ENCODE data around the gene LEFTY1. TPM values are rescaled to one million over a fixed set of nuclear protein-coding genes. Genes with fewer than 3 reads are reported as not detected.

Gene LEFTY1
- total and polyA plus RNA-seq, 8 donors = 0.61 to 6.9 (median 3.9) TPM; not detected in 1

- TF ChIP-seq CTCF (IDR thresholded peaks at IDR 0.05) = no peak
- H3K4me1 ChIP-seq = peaks cover 17 to 48% of the 10 kb centered on the region in 2 donors
- H3K27ac ChIP-seq = peak overlapping the region; percentile 88 to 93
- peaks cover 0 to 4% of the 10 kb centered on the region in 2 donors for H3K27me3 ChIP-seq
- DNase-seq (peak in 3 of 4 donors; percentile 46 to 89 (median 54)), ATAC-seq (peak; percentile 55)
- intact Hi-C loops (cut with DNase I) = no loop called here
- peak overlapping the region; percentile 89 to 97 for H3K4me3 ChIP-seq
- no peaks in the 10 kb centered on the region for H3K36me3 ChIP-seq
- no peaks in the 10 kb centered on the region for H3K9me3 ChIP-seq
Observed at GRCh38 chr1:225882694-225883615, 6.0 kb downstream of the LEFTY1 start.

DNA sequence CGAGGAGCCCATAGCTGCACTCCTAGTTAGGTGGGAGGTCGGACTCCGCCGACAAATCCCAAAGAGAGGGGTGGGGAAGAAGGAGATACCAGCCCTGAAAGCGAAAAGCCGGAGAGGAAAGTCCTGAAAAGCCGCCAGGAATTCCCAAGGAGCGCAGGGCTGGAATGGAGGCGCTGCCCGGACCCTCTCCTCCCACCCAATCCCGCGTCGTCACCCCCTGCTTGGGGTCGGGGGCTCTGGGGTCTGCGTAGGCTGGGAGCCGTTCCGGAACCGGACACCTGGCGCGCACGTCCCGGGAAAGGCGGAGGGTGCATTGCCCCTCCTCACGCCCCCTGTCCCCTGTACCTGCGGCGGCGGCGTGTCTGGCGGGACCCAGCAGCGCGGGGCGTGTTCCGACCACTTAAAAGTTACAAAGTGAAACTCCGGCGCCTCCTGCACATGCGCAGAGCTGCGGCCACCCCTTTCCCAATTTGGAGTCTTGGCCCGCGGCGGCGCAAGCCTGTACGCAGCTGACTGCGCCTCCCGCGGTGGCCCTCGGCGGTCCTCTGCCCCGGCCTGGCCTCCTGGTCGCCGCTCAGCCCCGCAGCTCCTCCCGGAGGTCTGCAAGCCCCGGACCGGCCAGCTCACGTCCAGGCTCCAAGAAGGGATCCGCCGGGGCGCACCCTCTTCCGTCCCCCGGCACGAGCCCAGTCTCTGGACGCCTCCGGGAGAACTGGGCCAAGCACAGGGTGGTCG, 6.8 kb downstream of the LEFTY1 start, which contains the start of gene TMEM63A:
Gene TMEM63A (minus strand): TSS at position 422 of the 735 bp plus-strand sequence. CDS start 4,800 bp downstream, outside the sequence.
- DNase-seq (peak; percentile 89 to 97 (median 94)), ATAC-seq (peak; percentile 89)
- Histone ChIP-seq H3K36me3 (peaks cover 0 to 6% of the 10 kb centered on the region in 2 donors), H3K9me3 (no peaks in the 10 kb centered on the region), H3K4me3 (peak within 1 kb of the TSS; percentile 89 to 97), H3K27ac (peak within 1 kb of the TSS; percentile 88 to 93), H3K27me3 (no peaks in the 10 kb centered on the region), H3K4me1 (peaks cover 20 to 56% of the 10 kb centered on the region in 2 donors)
- intact Hi-C loops (cut with DNase I) = no loop called here
- TF ChIP-seq CTCF (IDR thresholded peaks at IDR 0.05) = peak; percentile 36 to 40

DNA sequence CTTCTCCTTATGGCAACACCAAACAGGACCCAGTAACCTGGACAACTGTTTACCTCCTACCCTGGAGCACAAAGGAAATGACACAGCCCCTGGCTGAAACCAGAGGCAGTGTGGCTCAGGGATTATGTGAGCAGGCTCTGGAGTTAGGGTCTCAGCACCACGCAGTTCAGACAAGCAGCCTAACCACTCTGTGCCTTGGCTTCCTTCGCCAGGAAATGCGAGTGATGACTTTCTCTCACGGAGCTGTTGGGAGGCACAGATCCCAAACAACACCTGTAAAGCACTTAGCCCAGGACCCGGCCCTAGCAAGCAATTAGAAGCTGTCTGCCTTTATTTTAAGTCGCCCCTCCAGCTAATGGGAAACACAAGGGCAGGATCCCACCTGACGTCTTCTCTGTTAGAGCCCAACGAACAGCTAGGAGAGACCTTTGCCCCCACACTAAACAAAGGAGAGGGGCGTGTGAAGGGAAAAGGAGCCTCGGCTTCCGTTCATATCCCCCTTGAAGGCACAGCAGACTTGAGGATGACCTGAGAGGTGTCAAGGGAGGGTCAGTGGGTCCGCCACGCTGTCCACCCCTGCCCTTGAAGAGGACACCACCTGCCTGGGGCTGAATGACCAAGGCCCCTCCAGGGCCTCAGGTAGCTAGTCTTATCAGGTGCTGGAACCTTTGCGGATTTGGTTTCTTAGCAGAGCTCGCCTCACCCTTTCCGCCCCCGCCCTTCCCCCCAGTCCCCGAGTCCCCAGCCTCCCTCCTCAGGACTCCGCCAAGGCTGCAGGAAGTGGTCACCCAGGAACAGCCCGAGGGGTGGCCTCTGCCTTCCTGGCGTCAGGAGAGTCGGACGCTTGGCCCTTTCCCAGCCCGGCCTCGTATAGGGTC, 7.6 kb downstream of the LEFTY1 start:
- H3K4me1 ChIP-seq = peaks cover 20 to 59% of the 10 kb centered on the region in 2 donors
- intact Hi-C loops (cut with DNase I) = no loop called here

DNA sequence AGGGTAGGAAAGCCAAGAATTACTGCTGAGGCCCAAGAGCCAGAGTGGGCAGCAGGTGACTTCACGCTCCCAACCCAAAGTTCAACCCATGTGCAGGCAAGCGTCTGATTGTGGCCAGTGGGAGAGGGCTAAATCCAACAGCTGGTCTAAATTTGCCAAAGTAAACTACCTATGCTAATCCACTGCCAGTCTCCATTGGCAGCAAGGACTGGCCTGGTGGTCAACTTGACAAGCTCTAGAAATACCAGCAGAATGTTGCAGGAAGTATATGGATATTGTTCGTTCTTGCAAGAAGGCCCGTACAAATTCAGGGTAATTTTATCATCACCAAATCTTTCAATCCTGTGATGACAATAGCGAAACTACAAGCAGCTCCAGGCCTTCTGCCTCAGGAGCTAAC, 8.3 kb downstream of the LEFTY1 start:
- peak overlapping the region; percentile 88 to 93 for H3K27ac ChIP-seq
- peak overlapping the region; percentile 89 to 97 for H3K4me3 ChIP-seq
- no peak for TF ChIP-seq CTCF (IDR thresholded peaks at IDR 0.05)
- H3K9me3 ChIP-seq = no peaks in the 10 kb centered on the region
- no peak for DNase-seq
- H3K36me3 ChIP-seq = peaks cover 0 to 21% of the 10 kb centered on the region in 2 donors
- no peak for ATAC-seq
- no peaks in the 10 kb centered on the region for H3K27me3 ChIP-seq
- intact Hi-C loops (cut with DNase I) = no loop called here
- peaks cover 20 to 66% of the 10 kb centered on the region in 2 donors for H3K4me1 ChIP-seq

More for the DNA sequence above, 7.6 kb downstream of the LEFTY1 start:
- no peaks in the 10 kb centered on the region for H3K27me3 ChIP-seq
- peak overlapping the region; percentile 89 to 97 for H3K4me3 ChIP-seq
- H3K36me3 ChIP-seq = peaks cover 0 to 14% of the 10 kb centered on the region in 2 donors
- ATAC-seq (peak; percentile 64), DNase-seq (peak in 2 of 4 donors; percentile 76 to 87)
- TF ChIP-seq CTCF (IDR thresholded peaks at IDR 0.05) = no peak
- H3K9me3 ChIP-seq = no peaks in the 10 kb centered on the region
- H3K27ac ChIP-seq = peak overlapping the region; percentile 88 to 93

Measured in left lung (tissue), 10 donors.